H1 (cell line): ENCODE results near the gene APOC3. TPM values are rescaled to one million over a fixed set of nuclear protein-coding genes. Genes with fewer than 3 reads are reported as not detected.

Experiments
- CTCF ChIA-PET: fragments of 300-600 bp; sonication (Branson Sonifier 250); formaldehyde crosslinking; loops from one replicate; lab custom pipeline; 2021; ENCODE audit not compliant: partially characterized antibody; lab: Charles Lee
- POLR2A ChIA-PET: fragments of 300-600 bp; sonication (Branson Sonifier 250); formaldehyde crosslinking; loops from one replicate; lab custom pipeline; 2021; ENCODE audit warnings: inconsistent platforms; ENCODE audit not compliant: partially characterized antibody; lab: Charles Lee
- DNase-seq, 2 experiments: peaks; one replicate each; pipeline versions ENCODE4 v3.0.0 to v3.0.0-alpha.2; 2010 to 2022; ENCODE audit warnings: low spot score in 2 of 2, low read depth in 1 of 2, mixed read lengths in 1 of 2
- FAIRE-seq: peaks from 2 replicates; lab custom pipeline; 2011; peaks lifted over from hg19 to GRCh38; lab: Jason Lieb, UNC
- H2AFZ ChIP-seq: 2 replicates; pipeline ENCODE4 v1.8.1; 2012; ENCODE audit warnings: low read length, inconsistent platforms
- H2AK5ac ChIP-seq: 2 replicates; pipeline ENCODE4 v1.6.1; 2013; ENCODE audit warnings: low read depth, low read length
- H2BK120ac ChIP-seq: replicated peaks from 2 replicates; pipeline ENCODE3; 2013; ENCODE audit warnings: low read depth, low read length, inconsistent platforms
- H2BK12ac ChIP-seq: 2 replicates; pipeline ENCODE4 v1.6.1; 2013; ENCODE audit warnings: low read depth, low read length
- H2BK15ac ChIP-seq: 2 replicates; pipeline ENCODE4 v1.6.1; 2013; ENCODE audit warnings: low read length
- H2BK20ac ChIP-seq: 2 replicates; pipeline ENCODE4 v1.6.1; 2013; ENCODE audit warnings: low read length
- H2BK5ac ChIP-seq: 2 replicates; pipeline ENCODE4 v1.6.1; 2013; ENCODE audit warnings: low read depth, low read length
- H3K14ac ChIP-seq: 2 replicates; pipeline ENCODE4 v1.6.1; 2013; ENCODE audit warnings: inconsistent platforms; ENCODE audit not compliant: insufficient read length
- H3K18ac ChIP-seq: 2 replicates; pipeline ENCODE4 v1.6.1; 2013; ENCODE audit warnings: low read length; ENCODE audit errors: extremely low read depth
- H3K23ac ChIP-seq: 2 replicates; pipeline ENCODE4 v1.6.1; 2013; ENCODE audit warnings: inconsistent platforms; ENCODE audit not compliant: insufficient read length
- H3K23me2 ChIP-seq: 2 replicates; pipeline ENCODE4 v1.6.1; 2013; ENCODE audit warnings: low read depth, low read length
- H3K27ac ChIP-seq: 2 replicates; pipeline ENCODE4 v1.6.1; 2011; ENCODE audit warnings: low read depth, low read length, inconsistent platforms
- H3K27me3 ChIP-seq, 4 experiments: replicated peaks in 1 of 4; 1 replicate in 1 of 4; 2 replicates in 3 of 4; pipeline versions ENCODE4 v1.6.1 to v1.8.1; 2011 to 2013; ENCODE audit warnings: low read length in 3 of 4, mild to moderate bottlenecking in 3 of 4, inconsistent platforms in 2 of 4, mixed read lengths in 2 of 4, moderate library complexity in 1 of 4; ENCODE audit not compliant: control insufficient read depth in 3 of 4, insufficient read depth in 3 of 4; ENCODE audit errors: extremely low read depth in 1 of 4
- H3K36me3 ChIP-seq, 4 experiments: 2 replicates each; pipeline versions ENCODE4 v1.6.1 to v1.8.1; 2011 to 2013; ENCODE audit warnings: mild to moderate bottlenecking in 4 of 4, low read length in 3 of 4, moderate library complexity in 2 of 4, control low read depth in 1 of 4, inconsistent platforms in 1 of 4; ENCODE audit not compliant: insufficient read depth in 4 of 4, control insufficient read depth in 2 of 4
- H3K4ac ChIP-seq: replicated peaks from 2 replicates; pipeline ENCODE3; 2013; ENCODE audit warnings: low read length, low read depth, mixed read lengths, inconsistent platforms; ENCODE audit not compliant: insufficient read length
- H3K4me1 ChIP-seq, 4 experiments: replicated peaks in 1 of 4; 1 replicate in 1 of 4; 2 replicates in 3 of 4; pipeline versions ENCODE4 v1.6.1 to v1.8.1; 2011 to 2013; ENCODE audit warnings: low read length in 3 of 4, inconsistent platforms in 2 of 4, mixed read lengths in 1 of 4; ENCODE audit not compliant: insufficient read depth in 4 of 4, control insufficient read depth in 3 of 4
- H3K4me2 ChIP-seq, 2 experiments: 2 replicates each; pipeline versions ENCODE4 v1.6.1 to v1.8.1; 2011 to 2013; ENCODE audit warnings: low read depth in 2 of 2, low read length in 2 of 2, control low read depth in 1 of 2, inconsistent platforms in 1 of 2, mild to moderate bottlenecking in 1 of 2; ENCODE audit not compliant: insufficient read depth in 1 of 2
- H3K4me3 ChIP-seq, 4 experiments: fragments of 200-600, 300-600 bp in 1 of 4; sonication (generic), shearing (Covaris generic), sonication (Bioruptor Twin) in 1 of 4; 2 replicates each; pipeline versions ENCODE4 v1.5.1 to v1.8.1; 2011 to 2016; ENCODE audit warnings: low read length in 4 of 4, low read depth in 3 of 4, control low read depth in 2 of 4, inconsistent platforms in 2 of 4, mild to moderate bottlenecking in 2 of 4, mixed read lengths in 1 of 4, moderate library complexity in 1 of 4; ENCODE audit not compliant: insufficient read depth in 2 of 4; ENCODE audit errors: extremely low read depth in 1 of 4
- H3K56ac ChIP-seq: replicated peaks from 2 replicates; pipeline ENCODE3; 2013; ENCODE audit warnings: low read depth, mild to moderate bottlenecking, mixed read lengths, low read length, inconsistent platforms; ENCODE audit not compliant: insufficient read length
- H3K79me1 ChIP-seq: 2 replicates; pipeline ENCODE4 v1.6.1; 2013; ENCODE audit warnings: low read depth, low read length, control low read depth
- H3K79me2 ChIP-seq, 2 experiments: 2 replicates each; pipeline versions ENCODE4 v1.6.1 to v1.8.1; 2012 to 2013; ENCODE audit warnings: low read length in 2 of 2, mild to moderate bottlenecking in 2 of 2, inconsistent platforms in 1 of 2; ENCODE audit not compliant: insufficient read depth in 2 of 2, control insufficient read depth in 1 of 2
- H3K9ac ChIP-seq, 4 experiments: replicated peaks in 1 of 4; 1 replicate in 1 of 4; 2 replicates in 3 of 4; pipeline versions ENCODE4 v1.6.1 to v1.8.1; 2011 to 2013; ENCODE audit warnings: low read depth in 3 of 4, low read length in 3 of 4, control low read depth in 2 of 4, mild to moderate bottlenecking in 2 of 4, moderate library complexity in 2 of 4, inconsistent platforms in 1 of 4; ENCODE audit errors: extremely low read depth in 1 of 4
- H3K9me3 ChIP-seq, 2 experiments: 2 replicates each; pipeline versions ENCODE4 v1.6.1 to v1.8.1; 2012 to 2013; ENCODE audit warnings: mild to moderate bottlenecking in 2 of 2, moderate library complexity in 2 of 2, control low read depth in 1 of 2, inconsistent platforms in 1 of 2, low read depth in 1 of 2, low read length in 1 of 2, mixed read lengths in 1 of 2; ENCODE audit not compliant: insufficient read depth in 2 of 2
- H4K20me1 ChIP-seq, 2 experiments: replicated peaks in 1 of 2; 2 replicates each; pipeline versions ENCODE3 to v1.8.1; 2011 to 2013; ENCODE audit warnings: inconsistent platforms in 2 of 2, low read length in 2 of 2, mild to moderate bottlenecking in 1 of 2; ENCODE audit not compliant: insufficient read depth in 2 of 2, control insufficient read depth in 1 of 2
- H4K5ac ChIP-seq: 2 replicates; pipeline ENCODE4 v1.6.1; 2013; ENCODE audit warnings: low read length, low read depth, mixed read lengths, inconsistent platforms; ENCODE audit not compliant: insufficient read length
- H4K8ac ChIP-seq: 2 replicates; pipeline ENCODE4 v1.8.0; 2013; ENCODE audit warnings: mild to moderate bottlenecking, moderate library complexity, low read length, inconsistent platforms; ENCODE audit not compliant: insufficient read depth; ENCODE audit errors: extremely low read depth
- H4K91ac ChIP-seq: replicated peaks from 2 replicates; pipeline ENCODE3; 2013; ENCODE audit warnings: low read length, mixed read lengths, inconsistent platforms; ENCODE audit not compliant: insufficient read length
- E2F6 ChIP-seq: IDR thresholded peaks from 2 replicates; pipeline ENCODE4 v1.6.1; 2012; ENCODE audit warnings: inconsistent platforms
- EGR1 ChIP-seq: IDR thresholded peaks from 2 replicates; pipeline ENCODE4 v1.6.1; 2011; ENCODE audit warnings: low read depth, low read length, borderline replicate concordance
- EZH2 ChIP-seq: fragments of 200-600 bp; sonication (generic); IDR thresholded peaks from 2 replicates; pipeline ENCODE4 v1.7.1; 2012; ENCODE audit warnings: low read depth, mild to moderate bottlenecking, moderate library complexity, low read length, inconsistent platforms; ENCODE audit not compliant: severe bottlenecking
- JUND ChIP-seq: IDR thresholded peaks from 2 replicates; pipeline ENCODE4 v1.6.1; 2011; ENCODE audit warnings: mild to moderate bottlenecking, improper control_type of control experiment, low read length
- SIN3A ChIP-seq, 2 experiments: IDR thresholded peaks in 1 of 2; conservative IDR thresholded peaks in 1 of 2; 2 replicates each; pipeline ENCODE4 v1.6.1; 2011 to 2012; ENCODE audit warnings: low read length in 2 of 2, improper control_type of control experiment in 1 of 2, low read depth in 1 of 2, mild to moderate bottlenecking in 1 of 2
- SP1 ChIP-seq: IDR thresholded peaks from 2 replicates; pipeline ENCODE4 v1.6.1; 2011; ENCODE audit warnings: low read depth, low read length
- TAF1 ChIP-seq: IDR thresholded peaks from 2 replicates; pipeline ENCODE4 v1.6.1; 2011; ENCODE audit warnings: mild to moderate bottlenecking, low read depth, low read length
- YY1 ChIP-seq: IDR thresholded peaks from 2 replicates; pipeline ENCODE4 v1.6.1; 2011; ENCODE audit warnings: low read depth, mild to moderate bottlenecking, low read length
- WGBS, 2 experiments: shearing (Covaris generic) in 1 of 2; methylation state at CpG; one replicate each; pipeline versions ENCODE4 v1.1.6 to v1.1.7; 2013 to 2015; ENCODE audit warnings: low lambda C conversion rate in 2 of 2, mixed read lengths in 2 of 2, inconsistent platforms in 1 of 2, low coverage in 1 of 2, missing lambda C conversion rate in 1 of 2; ENCODE audit not compliant: insufficient replicate concordance in 2 of 2, insufficient coverage in 1 of 2, insufficient read length in 1 of 2; ENCODE audit errors: extremely low coverage in 1 of 2, missing lambda C conversion rate in 1 of 2; 5-methylcytosine and 5-hydroxymethylcytosine counted together
- polyA plus RNA-seq, 7 experiments: library from polyadenylated mRNA; depleted of rRNA in 3 of 7; stranded (reverse) in 5 of 7; unstranded in 2 of 7; fragments of >200 nt in 5 of 7; fragments of 200-250 nt in 2 of 7; gene quantifications; 1 replicate in 5 of 7; 2 replicates in 1 of 7; 4 replicates in 1 of 7; pipeline versions ENCODE4 v1.2.1 to v1.2.3, GENCODE V29; 2011 to 2013; ENCODE audit warnings: missing spikeins in 2 of 7, mixed read lengths in 2 of 7
- total RNA-seq: library from RNA; stranded (reverse); fragmentation: NEBNext Ultra II Directional; extraction: Animal tissue kit (Norgen Biotek cat#: 25700); gene quantifications from 2 replicates; pipeline ENCODE4 v1.2.1, GENCODE V29; 2021

The APOC3 gene
- total and polyA plus RNA-seq, 2 of the 8 experiments (the other 6 are each of a cell fraction or from before 2014, with no cell fraction given) = not detected

DNA sequence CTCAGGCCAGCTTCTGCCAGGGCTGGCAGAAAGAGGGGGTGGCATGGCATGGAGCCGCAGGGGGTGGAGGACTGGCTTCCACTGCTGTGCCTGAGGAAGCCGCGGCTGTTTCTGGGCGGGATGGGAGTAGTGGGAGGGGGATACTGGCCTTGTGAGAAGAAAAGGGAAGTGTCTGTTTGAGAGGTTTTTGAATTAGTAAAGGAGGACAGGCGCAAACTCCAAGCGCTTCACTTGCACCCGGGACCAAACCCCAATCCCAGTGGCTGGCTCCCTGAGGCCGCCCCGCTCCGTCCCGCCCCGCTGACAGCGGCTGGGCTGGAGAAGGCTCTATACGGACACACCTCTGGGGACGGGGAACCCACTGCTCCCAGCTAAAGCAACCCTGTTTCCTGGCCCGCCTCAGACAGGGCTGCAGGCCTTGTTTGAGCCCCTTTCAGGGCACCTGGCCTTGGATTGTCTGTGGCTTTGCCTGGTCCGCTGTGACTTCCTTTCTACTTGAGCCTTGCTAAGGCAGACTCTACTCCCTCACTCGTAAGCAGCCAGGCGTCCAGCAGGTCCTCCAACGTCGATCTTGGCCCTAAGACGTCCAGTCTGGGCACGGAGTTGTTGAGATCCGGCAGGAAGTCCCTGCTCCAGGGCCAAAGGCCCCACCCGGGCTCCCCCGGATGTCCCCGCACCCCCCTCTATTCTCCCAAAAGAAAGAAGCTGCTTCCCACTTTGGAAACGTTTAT lies 5.5 kb downstream of the APOC3 start:
- H3K27me3 ChIP-seq = peaks cover 0 to 7% (median 5%) of the 10 kb centered on the region in 4 experiments; a peak in 3 of 7 replicates
- H2BK20ac ChIP-seq = no peak overlapping the region
- H3K79me1 ChIP-seq = no peaks in the 10 kb centered on the region
- H2BK5ac ChIP-seq = peak overlapping the region; percentile 44; the same call in 1 of the 2 replicates
- H3K9me3 ChIP-seq = no peaks in the 10 kb centered on the region; a peak in 1 of 4 replicates
- H3K79me2 ChIP-seq = no peaks in the 10 kb centered on the region
- no peak overlapping the region for H2AK5ac ChIP-seq
- no peaks in the 10 kb centered on the region for H3K36me3 ChIP-seq
- peak overlapping the region; percentile 0 for H3K4ac ChIP-seq
- no peak overlapping the region for H3K27ac ChIP-seq
- H2BK12ac ChIP-seq = peak overlapping the region; percentile 90; the same call in 1 of the 2 replicates
- no peak overlapping the region for H3K56ac ChIP-seq
- H2BK120ac ChIP-seq = no peak overlapping the region
- no peak overlapping the region for H4K91ac ChIP-seq
- H2AFZ ChIP-seq = no peak overlapping the region
- ChIA-PET CTCF (interaction anchor here (0.6 to 12.2 kb wide), 27 partner anchors 13 to 1621 kb away, joined by 3 to 237 read pairs (median 5); partner anchors contain the start of genes APOA4, APOA5 and ZPR1), POLR2A (interaction anchor here (0.6 to 2.9 kb wide), 8 partner anchors 12 to 309 kb away, joined by 3 to 16 read pairs (median 4); partner anchors contain the start of genes APOA5, PAFAH1B2 and ZPR1)
- FAIRE-seq (no peak), DNase-seq (no peak)
- H3K4me2 ChIP-seq = peak overlapping the region; percentile 80
- H3K4me1 ChIP-seq = peaks cover 0 to 24% (median 4%) of the 10 kb centered on the region in 4 experiments; a peak in 5 of 7 replicates
- 53% methylated on average over 25 of the region's 28 CpGs; no CpG with 5 or more reads in 1 of the 2 experiments for WGBS, 2 experiments
- no peak overlapping the region for H3K14ac ChIP-seq
- peaks cover 3% of the 10 kb centered on the region; the same call in 1 of the 2 replicates for H3K23me2 ChIP-seq
- H4K8ac ChIP-seq = no peak overlapping the region
- peak overlapping the region; percentile 99 for H3K18ac ChIP-seq
- H3K4me3 ChIP-seq = peak overlapping the region; percentile 42 to 64 (median 50)
- H4K5ac ChIP-seq = no peak overlapping the region
- 0 out of 7 replicates have a peak overlapping the region, but pooled peaks of 3 of the 4 experiments have one; percentile 5 to 17 (median 9) for H3K9ac ChIP-seq
- TF ChIP-seq TAF1 = no peak
- no peak for TF ChIP-seq EGR1
- TF ChIP-seq SP1 = no peak
- no peak for TF ChIP-seq SIN3A (conservative IDR thresholded peaks at IDR 0.05 in 1 of 2, IDR thresholded peaks at IDR 0.05 in 1 of 2; ENCODE audit: low read depth in 1 of 2, low read length in 2 of 2)
- no peak for TF ChIP-seq JUND
- no peak for TF ChIP-seq YY1
- no peak for TF ChIP-seq EZH2
- no peak for TF ChIP-seq E2F6
- no peaks in the 10 kb centered on the region for H4K20me1 ChIP-seq
- no peak overlapping the region for H3K23ac ChIP-seq
- H2BK15ac ChIP-seq = peak overlapping the region; percentile 99; the same call in 1 of the 2 replicates
